Ishikawa (cell line): Measurements from ENCODE around the gene USP7.

Source experiments
- CEBPB ChIP-seq: IDR thresholded peaks from 2 replicates; pipeline ENCODE4 v1.6.1; 2012
- CREB1 ChIP-seq: IDR thresholded peaks from 2 replicates; pipeline ENCODE4 v1.6.1; 2012; ENCODE audit warnings: low read depth
- EGR1 ChIP-seq: IDR thresholded peaks from 2 replicates; pipeline ENCODE4 v1.6.1; 2012
- EP300 ChIP-seq: IDR thresholded peaks from 2 replicates; pipeline ENCODE4 v1.6.1; 2012; ENCODE audit warnings: borderline replicate concordance
- FOXM1 ChIP-seq: IDR thresholded peaks from 2 replicates; pipeline ENCODE4 v1.6.1; 2012; ENCODE audit warnings: low read depth, borderline replicate concordance
- MAX ChIP-seq: IDR thresholded peaks from 2 replicates; pipeline ENCODE4 v1.6.1; 2012
- NFIC ChIP-seq: IDR thresholded peaks from 2 replicates; pipeline ENCODE4 v1.6.1; 2012
- RAD21 ChIP-seq: IDR thresholded peaks from 2 replicates; pipeline ENCODE4 v1.6.1; 2012; ENCODE audit warnings: low read depth
- TAF1 ChIP-seq: IDR thresholded peaks from 2 replicates; pipeline ENCODE4 v1.6.1; 2012; ENCODE audit warnings: low read depth, mild to moderate bottlenecking
- TCF12 ChIP-seq: IDR thresholded peaks from 2 replicates; pipeline ENCODE4 v1.6.1; 2012; ENCODE audit warnings: low read depth
- TEAD4 ChIP-seq: IDR thresholded peaks from 2 replicates; pipeline ENCODE4 v1.6.1; 2012
- USF1 ChIP-seq: IDR thresholded peaks from 2 replicates; pipeline ENCODE4 v1.6.1; 2012
- YY1 ChIP-seq: IDR thresholded peaks from 2 replicates; pipeline ENCODE4 v1.6.1; 2012; ENCODE audit warnings: low read depth
- ZBTB7A ChIP-seq: IDR thresholded peaks from 2 replicates; pipeline ENCODE4 v1.6.1; 2012; ENCODE audit warnings: low read depth
- TF ChIP-seq, protein P1 (sequence below): IDR thresholded peaks from 2 replicates; pipeline ENCODE4 v1.6.1; 2012; ENCODE audit warnings: low read depth, mild to moderate bottlenecking

USP7 gene

DNA sequence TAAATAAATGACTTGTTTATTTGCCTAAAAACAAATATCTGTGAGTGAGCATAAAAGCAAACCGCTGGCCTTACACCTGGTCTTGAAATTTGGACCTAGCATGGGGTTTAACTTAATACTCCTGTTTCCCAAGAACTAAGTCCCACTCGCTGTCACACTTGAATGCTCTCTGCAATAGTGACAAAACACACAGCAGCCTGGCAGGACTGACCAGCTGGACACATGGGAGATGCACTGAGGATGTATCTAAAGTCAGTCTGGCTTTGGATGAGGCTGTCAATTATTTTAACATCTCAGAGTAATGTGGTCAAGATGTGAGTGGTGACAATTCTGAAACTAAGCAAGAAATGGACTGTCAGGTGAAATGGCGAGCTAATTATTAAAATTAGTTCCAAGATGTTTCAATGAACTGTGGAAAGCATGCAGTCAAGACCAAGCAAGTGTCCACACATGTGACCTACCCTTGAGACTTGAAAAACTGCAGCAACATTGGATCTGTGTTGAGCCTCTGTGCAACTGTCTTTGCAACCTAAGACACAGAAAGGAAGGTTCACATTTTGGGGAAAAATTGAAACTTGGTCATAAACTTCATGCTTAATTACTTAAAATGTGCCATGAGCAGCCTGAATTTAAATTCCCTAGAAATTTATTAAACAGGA is 64.9 kb downstream of the USP7 start:
- no peak for TF ChIP-seq TCF12
- TF ChIP-seq EGR1 = no peak
- no peak for TF ChIP-seq NFIC
- no peak for TF ChIP-seq FOXM1
- TF ChIP-seq, protein P1, sequence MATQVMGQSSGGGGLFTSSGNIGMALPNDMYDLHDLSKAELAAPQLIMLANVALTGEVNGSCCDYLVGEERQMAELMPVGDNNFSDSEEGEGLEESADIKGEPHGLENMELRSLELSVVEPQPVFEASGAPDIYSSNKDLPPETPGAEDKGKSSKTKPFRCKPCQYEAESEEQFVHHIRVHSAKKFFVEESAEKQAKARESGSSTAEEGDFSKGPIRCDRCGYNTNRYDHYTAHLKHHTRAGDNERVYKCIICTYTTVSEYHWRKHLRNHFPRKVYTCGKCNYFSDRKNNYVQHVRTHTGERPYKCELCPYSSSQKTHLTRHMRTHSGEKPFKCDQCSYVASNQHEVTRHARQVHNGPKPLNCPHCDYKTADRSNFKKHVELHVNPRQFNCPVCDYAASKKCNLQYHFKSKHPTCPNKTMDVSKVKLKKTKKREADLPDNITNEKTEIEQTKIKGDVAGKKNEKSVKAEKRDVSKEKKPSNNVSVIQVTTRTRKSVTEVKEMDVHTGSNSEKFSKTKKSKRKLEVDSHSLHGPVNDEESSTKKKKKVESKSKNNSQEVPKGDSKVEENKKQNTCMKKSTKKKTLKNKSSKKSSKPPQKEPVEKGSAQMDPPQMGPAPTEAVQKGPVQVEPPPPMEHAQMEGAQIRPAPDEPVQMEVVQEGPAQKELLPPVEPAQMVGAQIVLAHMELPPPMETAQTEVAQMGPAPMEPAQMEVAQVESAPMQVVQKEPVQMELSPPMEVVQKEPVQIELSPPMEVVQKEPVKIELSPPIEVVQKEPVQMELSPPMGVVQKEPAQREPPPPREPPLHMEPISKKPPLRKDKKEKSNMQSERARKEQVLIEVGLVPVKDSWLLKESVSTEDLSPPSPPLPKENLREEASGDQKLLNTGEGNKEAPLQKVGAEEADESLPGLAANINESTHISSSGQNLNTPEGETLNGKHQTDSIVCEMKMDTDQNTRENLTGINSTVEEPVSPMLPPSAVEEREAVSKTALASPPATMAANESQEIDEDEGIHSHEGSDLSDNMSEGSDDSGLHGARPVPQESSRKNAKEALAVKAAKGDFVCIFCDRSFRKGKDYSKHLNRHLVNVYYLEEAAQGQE = no peak
- TF ChIP-seq TEAD4 = no peak
- no peak for TF ChIP-seq CEBPB
- TF ChIP-seq EP300 = no peak

DNA sequence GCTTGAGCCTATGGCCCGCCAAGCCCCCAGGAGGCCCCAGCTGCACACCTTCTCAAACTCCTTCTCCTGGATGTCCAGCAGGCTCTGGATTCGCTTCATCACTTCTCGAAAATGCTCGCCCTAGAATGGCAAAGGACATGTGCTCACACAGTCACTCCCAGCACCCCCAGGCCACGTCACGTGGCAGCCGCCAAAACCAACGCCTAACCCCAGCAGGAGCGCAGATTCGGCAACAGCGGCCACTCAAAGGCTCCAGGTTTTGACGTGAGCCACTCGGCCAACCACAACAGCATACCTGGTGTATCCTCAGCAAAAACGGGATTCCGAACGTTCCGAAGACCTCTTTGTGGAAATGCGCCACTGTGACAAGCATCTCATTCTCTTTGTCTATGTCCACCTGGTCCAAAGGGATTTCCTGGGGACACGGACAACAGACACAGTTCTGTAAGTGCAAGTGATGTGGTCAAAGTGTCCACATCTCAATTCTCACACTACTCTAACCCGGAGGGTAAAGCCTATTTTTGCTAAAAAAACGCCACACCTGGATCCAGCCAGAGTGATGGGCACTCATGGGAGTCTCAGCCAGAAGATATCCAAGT is 68.9 kb downstream of the USP7 start:
- TF ChIP-seq FOXM1 (no peak), ZBTB7A (no peak), RAD21 (no peak), YY1 (no peak), MAX (no peak), EGR1 (no peak), EP300 (no peak), CREB1 (no peak), NFIC (no peak), CEBPB (no peak), USF1 (no peak)

DNA sequence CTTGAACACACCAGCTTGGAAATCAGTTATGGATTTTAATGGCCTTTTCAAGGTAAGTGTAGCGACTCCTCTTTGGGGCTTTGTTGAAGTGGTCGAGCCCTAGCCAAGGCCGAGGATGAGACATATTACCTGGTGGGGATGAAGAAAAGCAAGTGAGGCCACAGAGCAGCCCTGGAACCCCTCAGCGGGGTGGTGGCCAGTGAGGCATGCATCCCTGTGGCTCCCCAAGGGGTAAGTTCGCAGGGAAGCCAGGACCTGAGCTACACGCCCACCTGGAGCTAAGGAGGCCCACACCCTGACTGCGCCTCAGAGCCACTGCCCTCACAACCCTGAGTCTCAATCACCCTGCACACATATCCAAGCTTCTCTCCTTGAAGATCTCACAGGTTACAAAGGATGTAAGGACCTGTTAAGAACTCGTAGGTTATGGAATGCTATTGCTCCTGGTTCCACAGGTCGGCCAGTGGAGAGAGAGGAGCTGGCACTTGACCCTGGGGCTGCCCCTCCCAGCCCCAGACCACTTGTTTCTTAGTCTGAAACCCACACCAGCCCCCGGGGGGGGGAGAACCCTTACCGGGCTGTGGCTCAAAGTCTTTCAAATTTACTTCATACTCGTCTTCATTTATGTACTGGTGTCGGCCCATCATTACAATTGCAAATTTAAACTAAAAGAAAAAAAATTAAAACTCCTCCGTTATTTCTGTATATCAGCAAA is 69.6 kb downstream of the USP7 start:
- TF ChIP-seq CEBPB (no peak), TAF1 (no peak), ZBTB7A (no peak), USF1 (no peak), CREB1 (no peak), YY1 (no peak), TEAD4 (no peak), EGR1 (no peak)

GRCh38 chr16:8893426-8893825 is 70.3 kb downstream of the USP7 start:
- TF ChIP-seq FOXM1 (no peak), CEBPB (no peak), ZBTB7A (no peak), MAX (no peak), CREB1 (no peak), USF1 (no peak)

DNA sequence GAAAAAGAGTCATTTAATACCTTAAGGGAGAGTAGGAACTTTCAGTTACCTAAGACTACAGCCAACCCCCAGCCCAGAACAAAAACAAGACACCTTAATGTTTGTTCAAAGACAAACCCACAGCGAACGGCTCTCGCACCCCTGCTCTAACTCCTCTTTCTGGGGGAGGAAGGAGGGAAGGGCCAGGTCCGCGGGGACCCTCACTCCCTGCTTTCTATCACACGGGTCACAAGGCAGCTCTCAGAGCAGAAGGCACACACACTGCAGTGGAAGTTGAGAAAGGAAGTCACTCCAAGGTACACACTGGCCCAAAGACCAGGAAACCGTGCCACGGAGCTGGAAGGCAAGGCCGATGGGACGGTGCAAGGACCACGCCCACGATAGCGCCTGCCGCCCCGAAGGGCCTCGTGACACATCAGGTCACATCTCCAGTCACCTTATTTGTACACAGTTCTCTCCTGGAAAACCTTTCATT is 71.6 kb downstream of the USP7 start:
- TF ChIP-seq YY1 (no peak), EP300 (no peak), EGR1 (no peak), FOXM1 (no peak), ZBTB7A (no peak), TCF12 (no peak), RAD21 (no peak), MAX (no peak), CREB1 (no peak), USF1 (no peak), TAF1 (no peak), NFIC (no peak), TEAD4 (no peak)
- TF ChIP-seq, protein P1 = no peak
